Parathyroid adenoma (tissue), 2 donors: Measurements from ENCODE around the gene CFAP57.

ENCODE experiments used
- H2AFZ ChIP-seq: fragments of 300-600 bp; sonication (generic); one replicate; pipeline ENCODE4 v1.7.0; 2017; ENCODE audit warnings: antibody characterized with exemption, mild to moderate bottlenecking
- H3K27ac ChIP-seq: fragments of 300-600 bp; sonication (generic); one replicate; pipeline ENCODE4 v1.7.0; 2017
- H3K27me3 ChIP-seq: fragments of 300-600 bp; sonication (generic); one replicate; pipeline ENCODE4 v1.7.0; 2017; ENCODE audit warnings: low read length; ENCODE audit not compliant: control insufficient read depth, insufficient read depth
- H3K36me3 ChIP-seq: fragments of 300-600 bp; sonication (generic); one replicate; pipeline ENCODE4 v1.7.0; 2017; ENCODE audit warnings: low read length; ENCODE audit not compliant: control insufficient read depth, insufficient read depth
- H3K4me1 ChIP-seq: fragments of 300-600 bp; sonication (generic); one replicate; pipeline ENCODE4 v1.7.0; 2017; ENCODE audit warnings: control low read depth
- H3K4me2 ChIP-seq: fragments of 300-600 bp; sonication (generic); one replicate; pipeline ENCODE4 v1.7.0; 2017; ENCODE audit warnings: low read length
- H3K4me3 ChIP-seq: fragments of 300-600 bp; sonication (generic); one replicate; pipeline ENCODE4 v1.7.0; 2017; ENCODE audit warnings: low read depth, low read length
- H3K79me2 ChIP-seq: fragments of 300-600 bp; sonication (generic); one replicate; pipeline ENCODE4 v1.7.0; 2017; ENCODE audit warnings: control low read depth
- H3K9ac ChIP-seq: fragments of 300-600 bp; sonication (generic); one replicate; pipeline ENCODE4 v1.7.0; 2017; ENCODE audit warnings: mild to moderate bottlenecking
- H3K9me3 ChIP-seq: fragments of 300-600 bp; sonication (generic); one replicate; pipeline ENCODE4 v1.7.0; 2017; ENCODE audit warnings: low read length; ENCODE audit not compliant: control insufficient read depth
- TF ChIP-seq, protein P1 (sequence below): fragments of 300-600 bp; sonication (generic); IDR thresholded peaks from one replicate; pipeline ENCODE4 v1.7.0; 2017; ENCODE audit warnings: antibody characterized with exemption, mild to moderate bottlenecking
- donor health status: primary hyperparathyroidism.

The CFAP57 gene

DNA sequence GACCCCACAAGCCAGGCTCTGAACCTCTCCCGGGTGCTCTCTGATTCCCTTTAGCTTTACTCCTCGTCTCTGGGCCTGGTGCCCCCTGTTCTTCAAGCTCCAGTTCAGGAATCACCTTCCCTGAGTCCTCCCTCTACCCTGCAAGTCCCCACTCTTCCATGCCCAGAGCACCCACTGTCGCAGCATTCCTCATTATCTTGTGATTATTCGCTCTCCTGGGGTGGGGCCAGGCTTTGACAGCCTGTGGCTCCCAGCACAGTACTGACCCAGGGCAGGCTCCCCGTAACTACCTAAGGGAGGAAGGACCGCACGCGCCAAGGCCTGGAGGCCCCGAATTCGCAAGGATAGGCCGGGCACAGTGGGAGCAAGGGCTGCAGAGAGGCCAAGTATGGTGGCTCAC is 114.0 kb downstream of the CFAP57 start:
- no peak overlapping the region for H3K9ac ChIP-seq
- H2AFZ ChIP-seq: peak overlapping the region; percentile 79
- H3K27ac ChIP-seq: peak overlapping the region; percentile 42
- no peaks in the 10 kb centered on the region for H3K36me3 ChIP-seq
- peak overlapping the region; percentile 96 for H3K4me2 ChIP-seq
- peak overlapping the region; percentile 77 for H3K4me3 ChIP-seq
- H3K27me3 ChIP-seq: no peaks in the 10 kb centered on the region
- TF ChIP-seq, protein P1, sequence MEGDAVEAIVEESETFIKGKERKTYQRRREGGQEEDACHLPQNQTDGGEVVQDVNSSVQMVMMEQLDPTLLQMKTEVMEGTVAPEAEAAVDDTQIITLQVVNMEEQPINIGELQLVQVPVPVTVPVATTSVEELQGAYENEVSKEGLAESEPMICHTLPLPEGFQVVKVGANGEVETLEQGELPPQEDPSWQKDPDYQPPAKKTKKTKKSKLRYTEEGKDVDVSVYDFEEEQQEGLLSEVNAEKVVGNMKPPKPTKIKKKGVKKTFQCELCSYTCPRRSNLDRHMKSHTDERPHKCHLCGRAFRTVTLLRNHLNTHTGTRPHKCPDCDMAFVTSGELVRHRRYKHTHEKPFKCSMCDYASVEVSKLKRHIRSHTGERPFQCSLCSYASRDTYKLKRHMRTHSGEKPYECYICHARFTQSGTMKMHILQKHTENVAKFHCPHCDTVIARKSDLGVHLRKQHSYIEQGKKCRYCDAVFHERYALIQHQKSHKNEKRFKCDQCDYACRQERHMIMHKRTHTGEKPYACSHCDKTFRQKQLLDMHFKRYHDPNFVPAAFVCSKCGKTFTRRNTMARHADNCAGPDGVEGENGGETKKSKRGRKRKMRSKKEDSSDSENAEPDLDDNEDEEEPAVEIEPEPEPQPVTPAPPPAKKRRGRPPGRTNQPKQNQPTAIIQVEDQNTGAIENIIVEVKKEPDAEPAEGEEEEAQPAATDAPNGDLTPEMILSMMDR: no peak
- H3K4me1 ChIP-seq: no peaks in the 10 kb centered on the region
- no peaks in the 10 kb centered on the region for H3K9me3 ChIP-seq
- no peaks in the 10 kb centered on the region for H3K79me2 ChIP-seq

GRCh38 chr1:43286533-43286932 is 114.4 kb downstream of the CFAP57 start:
- TF ChIP-seq, protein P1: no peak
- H3K4me3 ChIP-seq: no peak overlapping the region

DNA sequence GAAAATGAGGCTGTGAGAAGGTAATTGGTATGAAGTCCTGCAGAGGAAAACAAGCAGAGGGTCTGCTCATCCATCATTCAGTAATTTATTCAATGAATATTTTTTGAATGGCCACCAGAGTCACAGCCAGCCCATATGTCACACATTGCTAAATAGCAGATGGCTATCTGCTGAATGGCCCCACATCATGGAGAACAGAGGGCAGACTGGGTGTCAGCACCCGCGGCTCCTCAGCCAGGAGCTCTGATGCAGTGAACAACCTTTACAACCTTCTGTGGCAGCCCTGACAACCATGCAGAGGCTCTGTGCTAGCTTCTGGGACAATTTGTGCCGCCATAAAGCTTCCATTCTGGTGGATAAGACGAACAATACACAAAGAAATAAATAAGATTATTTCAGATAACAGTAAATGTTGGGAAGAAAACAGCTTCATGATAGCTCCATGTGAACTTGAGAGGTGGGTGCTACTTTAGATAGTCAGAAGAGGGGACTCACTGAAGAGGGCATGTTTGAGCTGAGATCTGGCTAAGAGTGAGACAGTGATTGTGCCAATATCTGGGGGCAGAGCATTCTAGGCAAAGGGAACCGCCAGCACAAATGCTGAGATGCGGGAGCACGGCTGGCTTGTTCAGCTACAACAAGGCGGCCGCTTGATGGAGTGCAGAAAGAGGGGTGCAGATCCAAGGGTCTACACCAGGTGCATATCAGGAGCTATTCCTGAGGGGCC is 116.1 kb downstream of the CFAP57 start:
- Histone ChIP-seq H2AFZ (no peak overlapping the region), H3K9ac (no peak overlapping the region), H3K36me3 (no peaks in the 10 kb centered on the region), H3K4me3 (no peak overlapping the region), H3K79me2 (no peaks in the 10 kb centered on the region), H3K4me2 (no peak overlapping the region), H3K9me3 (no peaks in the 10 kb centered on the region), H3K4me1 (no peaks in the 10 kb centered on the region), H3K27me3 (no peaks in the 10 kb centered on the region), H3K27ac (no peak overlapping the region)
- TF ChIP-seq, protein P1: no peak

More at GRCh38 chr1:43286533-43286932, 114.4 kb downstream of the CFAP57 start:
- Histone ChIP-seq H3K27me3 (no peaks in the 10 kb centered on the region), H3K4me2 (no peak overlapping the region), H3K9me3 (no peaks in the 10 kb centered on the region), H3K79me2 (no peaks in the 10 kb centered on the region), H2AFZ (no peak overlapping the region), H3K4me1 (no peaks in the 10 kb centered on the region), H3K9ac (no peak overlapping the region), H3K36me3 (no peaks in the 10 kb centered on the region), H3K27ac (no peak overlapping the region)

- TF ChIP-seq, protein P1: no peak
- no peak overlapping the region for H3K4me2 ChIP-seq
- no peak overlapping the region for H3K9ac ChIP-seq
- H3K79me2 ChIP-seq: no peaks in the 10 kb centered on the region
- H3K4me1 ChIP-seq: no peaks in the 10 kb centered on the region
- H3K27me3 ChIP-seq: no peaks in the 10 kb centered on the region
- H3K4me3 ChIP-seq: no peak overlapping the region
- H3K36me3 ChIP-seq: no peaks in the 10 kb centered on the region
- no peak overlapping the region for H2AFZ ChIP-seq
- no peaks in the 10 kb centered on the region for H3K9me3 ChIP-seq
- no peak overlapping the region for H3K27ac ChIP-seq
Observed at GRCh38 chr1:43288785-43289706, 116.9 kb downstream of the CFAP57 start.
